IMR-90 (cell line): ENCODE measurements around the gene AMER2. TPM values are rescaled to one million over a fixed set of nuclear protein-coding genes. Genes with fewer than 3 reads are reported as not detected.

Source experiments
- ATAC-seq: fragments of 200-7000 bp; cut with Tn5 transposase; 2 replicates; pipeline ENCODE4 v1.9.1; 2020; ENCODE audit warnings: low read depth, mild to moderate bottlenecking, moderate library complexity
- BruUV-seq: library from RNA; stranded (reverse); fragments of 400-500 nt; replicated peaks from 2 replicates; lab custom pipeline; 2021; lab: Mats Ljungman, UMichigan
- CTCF ChIA-PET: fragments of 300-600 bp; formaldehyde crosslinking; extraction: SDS; loops from one replicate; lab custom pipeline; 2021; ENCODE audit warnings: antibody characterized with exemption; lab: Yijun Ruan, JAX
- POLR2A ChIA-PET: fragments of 300-600 bp; sonication (Branson Sonifier 250); formaldehyde crosslinking; loops from one replicate; lab custom pipeline; 2022; ENCODE audit warnings: antibody characterized with exemption; ENCODE audit not compliant: unreplicated experiment; lab: Charles Lee
- DNase-seq: peaks from one replicate; pipeline ENCODE4 v3.0.0; 2013
- H2AFZ ChIP-seq: replicated peaks from 2 replicates; pipeline ENCODE3; 2013; ENCODE audit warnings: low read length, mild to moderate bottlenecking; ENCODE audit not compliant: poor library complexity
- H2AK5ac ChIP-seq: 2 replicates; pipeline ENCODE4 v1.6.1; 2013; ENCODE audit warnings: low read depth, low read length, inconsistent platforms
- H2AK9ac ChIP-seq: replicated peaks from 2 replicates; pipeline ENCODE3; 2013; ENCODE audit warnings: mild to moderate bottlenecking, low read depth, low read length, moderate library complexity; ENCODE audit not compliant: poor library complexity
- H2BK120ac ChIP-seq: 2 replicates; pipeline ENCODE4 v1.6.1; 2013; ENCODE audit warnings: low read depth, low read length, inconsistent platforms
- H2BK15ac ChIP-seq: 3 replicates; pipeline ENCODE4 v1.6.1; 2013; ENCODE audit warnings: low read depth, low read length, inconsistent platforms
- H2BK20ac ChIP-seq: 2 replicates; pipeline ENCODE4 v1.6.1; 2013; ENCODE audit warnings: low read depth, mild to moderate bottlenecking, inconsistent platforms, low read length, moderate library complexity
- H2BK5ac ChIP-seq: 2 replicates; pipeline ENCODE4 v1.6.1; 2013; ENCODE audit warnings: mild to moderate bottlenecking, low read depth, low read length, inconsistent platforms; ENCODE audit not compliant: poor library complexity, severe bottlenecking
- H3K14ac ChIP-seq: replicated peaks from 2 replicates; pipeline ENCODE4 v1.6.1; 2013; ENCODE audit warnings: low read depth, low read length, inconsistent platforms
- H3K18ac ChIP-seq: 2 replicates; pipeline ENCODE4 v1.6.1; 2013; ENCODE audit warnings: low read depth, low read length, control low read depth
- H3K23ac ChIP-seq: 2 replicates; pipeline ENCODE4 v1.6.1; 2013; ENCODE audit warnings: low read depth, low read length, inconsistent platforms
- H3K27ac ChIP-seq: 2 replicates; pipeline ENCODE4 v1.5.1; 2013; ENCODE audit warnings: mild to moderate bottlenecking, control low read depth, low read length; ENCODE audit not compliant: insufficient read depth
- H3K27me3 ChIP-seq: 2 replicates; pipeline ENCODE4 v1.6.1; 2013; ENCODE audit warnings: low read length; ENCODE audit not compliant: control insufficient read depth, insufficient read depth
- H3K36me3 ChIP-seq: 2 replicates; pipeline ENCODE4 v1.6.1; 2013; ENCODE audit warnings: low read length, mixed read lengths; ENCODE audit not compliant: control insufficient read depth, insufficient read depth
- H3K4ac ChIP-seq: 2 replicates; pipeline ENCODE4 v1.6.1; 2013; ENCODE audit warnings: low read depth, low read length, inconsistent platforms
- H3K4me1 ChIP-seq: 2 replicates; pipeline ENCODE4 v1.6.1; 2013; ENCODE audit warnings: low read length, mixed read lengths; ENCODE audit not compliant: control insufficient read depth, insufficient read depth
- H3K4me2 ChIP-seq: 2 replicates; pipeline ENCODE4 v1.6.1; 2013; ENCODE audit warnings: low read depth, mild to moderate bottlenecking, control low read depth, low read length, moderate library complexity
- H3K4me3 ChIP-seq: 2 replicates; pipeline ENCODE4 v1.5.1; 2013; ENCODE audit warnings: low read depth, mild to moderate bottlenecking, control low read depth, low read length, moderate library complexity; ENCODE audit not compliant: insufficient read depth
- H3K56ac ChIP-seq: 2 replicates; pipeline ENCODE4 v1.6.1; 2013; ENCODE audit warnings: low read length, inconsistent platforms; ENCODE audit not compliant: insufficient read depth; ENCODE audit errors: extremely low read depth
- H3K79me1 ChIP-seq, 2 experiments: 2 replicates each; pipeline ENCODE4 v1.6.1; 2013; ENCODE audit warnings: low read length in 2 of 2, inconsistent platforms in 1 of 2, low read depth in 1 of 2
- H3K9ac ChIP-seq: 2 replicates; pipeline ENCODE4 v1.6.1; 2013; ENCODE audit warnings: low read depth, low read length, control low read depth
- H3K9me1 ChIP-seq: 2 replicates; pipeline ENCODE4 v1.6.1; 2013; ENCODE audit warnings: low read length, inconsistent platforms; ENCODE audit not compliant: insufficient read depth
- H3K9me3 ChIP-seq: 2 replicates; pipeline ENCODE4 v1.6.1; 2013; ENCODE audit warnings: low read length; ENCODE audit not compliant: control insufficient read depth, insufficient read depth
- H4K20me1 ChIP-seq: 2 replicates; pipeline ENCODE4 v1.6.1; 2013; ENCODE audit warnings: low read length, inconsistent platforms; ENCODE audit not compliant: insufficient read depth
- H4K5ac ChIP-seq: 2 replicates; pipeline ENCODE4 v1.6.1; 2013; ENCODE audit warnings: mild to moderate bottlenecking, low read depth, low read length, control low read depth
- H4K8ac ChIP-seq, 2 experiments: 2 replicates each; pipeline ENCODE4 v1.6.1; 2013; ENCODE audit warnings: low read depth in 2 of 2, low read length in 2 of 2, control low read depth in 1 of 2, inconsistent platforms in 1 of 2
- H4K91ac ChIP-seq: 2 replicates; pipeline ENCODE4 v1.6.1; 2013; ENCODE audit warnings: low read depth, low read length, inconsistent platforms; ENCODE audit not compliant: insufficient read depth
- CHD1 ChIP-seq: IDR thresholded peaks from 2 replicates; pipeline ENCODE4 v1.6.1; 2012; ENCODE audit warnings: low read depth, low read length, improper control_type of control experiment
- CTCF ChIP-seq: conservative IDR thresholded peaks from 2 replicates; pipeline ENCODE4 v1.5.1; 2012; ENCODE audit warnings: mild to moderate bottlenecking, low read depth, low read length, improper control_type of control experiment
- FOS ChIP-seq: fragments of 150-350 bp; IDR thresholded peaks from 2 replicates; pipeline ENCODE4 v1.6.1; 2016; ENCODE audit warnings: low read depth, low read length
- MAFK ChIP-seq: IDR thresholded peaks from 2 replicates; pipeline ENCODE4 v1.6.1; 2012; ENCODE audit warnings: low read depth, low read length, improper control_type of control experiment
- MAZ ChIP-seq: IDR thresholded peaks from 2 replicates; pipeline ENCODE4 v1.6.1; 2012; ENCODE audit warnings: low read depth, mild to moderate bottlenecking, low read length, improper control_type of control experiment, moderate library complexity, borderline replicate concordance
- MXI1 ChIP-seq: IDR thresholded peaks from 2 replicates; pipeline ENCODE4 v1.6.1; 2012; ENCODE audit warnings: low read depth, mild to moderate bottlenecking, low read length, moderate library complexity, borderline replicate concordance
- NFE2L2 ChIP-seq: fragments of 150-350 bp; IDR thresholded peaks from 2 replicates; pipeline ENCODE4 v1.6.1; 2016; ENCODE audit warnings: low read depth, mild to moderate bottlenecking, low read length
- POLR2A ChIP-seq: IDR thresholded peaks from 2 replicates; pipeline ENCODE4 v1.6.1; 2012; ENCODE audit warnings: mild to moderate bottlenecking, low read depth, low read length
- RAD21 ChIP-seq: IDR thresholded peaks from 2 replicates; pipeline ENCODE4 v1.6.1; 2012; ENCODE audit warnings: low read length, improper control_type of control experiment
- RCOR1 ChIP-seq: IDR thresholded peaks from 2 replicates; pipeline ENCODE4 v1.6.1; 2012; ENCODE audit warnings: mild to moderate bottlenecking, low read length, improper control_type of control experiment; ENCODE audit not compliant: insufficient replicate concordance
- RFX5 ChIP-seq: IDR thresholded peaks from 2 replicates; pipeline ENCODE4 v1.8.0; 2012; ENCODE audit warnings: low read depth, mild to moderate bottlenecking, low read length, moderate library complexity
- SMC3 ChIP-seq: fragments of 150-350 bp; IDR thresholded peaks from 2 replicates; pipeline ENCODE4 v1.6.1; 2016; ENCODE audit warnings: low read depth, mild to moderate bottlenecking, antibody characterized with exemption, low read length, moderate library complexity
- USF2 ChIP-seq: fragments of 150-350 bp; IDR thresholded peaks from 2 replicates; pipeline ENCODE4 v1.6.1; 2017; ENCODE audit warnings: mild to moderate bottlenecking, antibody characterized with exemption, low read length, low read depth
- WGBS, 2 experiments: methylation state at CpG; one replicate each; pipeline versions ENCODE4 v1.1.5 to v1.1.7; 2013; ENCODE audit warnings: missing lambda C conversion rate in 2 of 2; ENCODE audit not compliant: insufficient read length in 1 of 2; ENCODE audit errors: extremely low coverage in 2 of 2; 5-methylcytosine and 5-hydroxymethylcytosine counted together
- dilution Hi-C: fragments of 300-500 bp; cut with HindIII; formaldehyde crosslinking; loops from one replicate; pipeline ENCODE4 v1.14.3; 2018; ENCODE audit warnings: low sequenced_read_pairs; ENCODE audit not compliant: unreplicated experiment
- in situ Hi-C: fragments of 300-500 bp; cut with MboI; formaldehyde crosslinking; loops from 3 replicates; pipeline ENCODE4 v1.14.3; 2019; ENCODE audit warnings: low sequenced_read_pairs, inconsistent platforms, mixed read lengths
- intact Hi-C: fragments of 100-400 bp; cut with micrococcal nuclease; formaldehyde crosslinking; loops from 2 replicates; pipeline ENCODE4 v1.10.0; 2022
- polyA plus RNA-seq, 3 experiments: library from polyadenylated mRNA; depleted of rRNA; stranded (reverse); fragments of >200 nt; gene quantifications; 2 replicates each; pipeline ENCODE4 v1.2.3, GENCODE V29; 2012; ENCODE audit warnings: low replicate concordance in 1 of 3
- total RNA-seq: library from RNA; depleted of rRNA; stranded (reverse); fragments of >200 nt; gene quantifications from 2 replicates; pipeline ENCODE4 v1.2.3, GENCODE V29; 2012
- TF ChIP-seq, protein P1 (sequence below): fragments of 150-350 bp; IDR thresholded peaks from 2 replicates; pipeline ENCODE4 v1.6.1; 2016; ENCODE audit warnings: low read depth, mild to moderate bottlenecking, low read length, moderate library complexity, borderline replicate concordance

The AMER2 gene
- total and polyA plus RNA-seq, 2 of the 4 experiments (the other 2 are of a cell fraction) = not detected

DNA sequence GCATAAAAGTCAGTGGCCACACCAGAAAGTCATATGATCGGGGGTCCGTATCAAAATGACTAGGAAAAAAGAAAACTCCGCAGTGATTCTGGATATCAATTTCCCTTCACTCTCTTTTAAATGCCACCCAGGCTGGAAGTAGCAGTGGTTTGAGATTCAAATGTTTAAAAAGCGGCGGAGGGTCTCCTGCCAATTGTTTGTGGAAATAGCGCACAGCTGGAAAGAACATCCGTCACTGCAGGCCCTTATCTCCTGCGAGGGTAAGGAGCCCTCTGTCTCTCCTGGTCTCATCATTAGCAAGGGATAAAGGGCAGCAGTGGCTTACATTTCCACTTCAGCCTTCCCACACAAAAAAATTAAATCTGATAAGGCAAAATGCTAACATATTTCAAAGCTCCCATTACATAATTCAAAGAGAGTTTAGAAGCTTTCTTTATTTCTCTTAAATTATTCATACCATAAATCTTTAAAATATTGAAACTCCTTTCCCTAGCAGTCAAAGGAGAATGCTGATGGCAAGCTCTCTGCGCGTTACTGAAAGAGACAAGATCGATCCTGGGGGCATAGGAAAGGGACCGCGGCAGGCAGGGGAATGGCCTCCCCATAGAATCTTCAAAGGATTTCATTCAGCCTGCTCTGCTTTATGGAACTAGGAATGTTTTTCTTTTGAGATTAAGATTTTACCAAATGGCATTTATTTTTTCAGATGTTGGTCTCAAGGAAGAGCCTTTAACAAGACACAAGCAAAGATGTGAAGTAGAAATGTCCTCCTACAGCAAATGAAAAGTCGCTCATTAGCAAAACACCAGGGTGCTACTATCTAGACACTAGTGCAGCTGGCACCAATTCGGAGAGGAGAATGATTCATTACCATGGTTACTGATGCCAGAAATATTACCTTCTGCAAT lies 35.0 kb downstream of the AMER2 start:
- H3K56ac ChIP-seq = no peak overlapping the region
- WGBS, 2 experiments = no CpG with 5 or more reads among the region's 15 CpGs
- H3K9ac ChIP-seq = no peak overlapping the region
- no peak overlapping the region for H3K18ac ChIP-seq
- no peaks in the 10 kb centered on the region for H3K9me3 ChIP-seq
- H4K20me1 ChIP-seq = no peaks in the 10 kb centered on the region
- peaks cover 8% of the 10 kb centered on the region for H3K27me3 ChIP-seq
- no peak overlapping the region for H4K5ac ChIP-seq
- dilution Hi-C loops = no loop called here
- H3K23ac ChIP-seq = no peak overlapping the region
- in situ Hi-C loops = no loop called here
- no peak overlapping the region for H3K4me3 ChIP-seq
- no peaks in the 10 kb centered on the region for H3K4me1 ChIP-seq
- H2BK20ac ChIP-seq = no peak overlapping the region
- TF ChIP-seq CHD1 (no peak), RCOR1 (no peak), SMC3 (no peak), MAZ (no peak), CTCF (no peak), FOS (no peak), MAFK (no peak), NFE2L2 (no peak), USF2 (no peak), MXI1 (no peak), RAD21 (no peak), POLR2A (no peak), RFX5 (no peak)
- TF ChIP-seq, protein P1, sequence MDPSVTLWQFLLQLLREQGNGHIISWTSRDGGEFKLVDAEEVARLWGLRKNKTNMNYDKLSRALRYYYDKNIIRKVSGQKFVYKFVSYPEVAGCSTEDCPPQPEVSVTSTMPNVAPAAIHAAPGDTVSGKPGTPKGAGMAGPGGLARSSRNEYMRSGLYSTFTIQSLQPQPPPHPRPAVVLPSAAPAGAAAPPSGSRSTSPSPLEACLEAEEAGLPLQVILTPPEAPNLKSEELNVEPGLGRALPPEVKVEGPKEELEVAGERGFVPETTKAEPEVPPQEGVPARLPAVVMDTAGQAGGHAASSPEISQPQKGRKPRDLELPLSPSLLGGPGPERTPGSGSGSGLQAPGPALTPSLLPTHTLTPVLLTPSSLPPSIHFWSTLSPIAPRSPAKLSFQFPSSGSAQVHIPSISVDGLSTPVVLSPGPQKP = no peak
- no peak overlapping the region for H4K8ac ChIP-seq
- H2BK15ac ChIP-seq = no peak overlapping the region
- H3K4me2 ChIP-seq = no peak overlapping the region
- CTCF ChIA-PET = no interaction called here
- POLR2A ChIA-PET = no interaction called here
- H2AK9ac ChIP-seq = no peak overlapping the region
- ATAC-seq = no peak
- no peak overlapping the region for H2AFZ ChIP-seq
- H2AK5ac ChIP-seq = no peak overlapping the region
- no TSS peak for BruUV-seq
- no peak overlapping the region for H2BK120ac ChIP-seq
- DNase-seq = no peak
- no peaks in the 10 kb centered on the region for H3K79me1 ChIP-seq
- intact Hi-C loops = no loop called here
- no peak overlapping the region for H3K14ac ChIP-seq
- H3K36me3 ChIP-seq = no peaks in the 10 kb centered on the region
- no peak overlapping the region for H4K91ac ChIP-seq
- no peak overlapping the region for H3K4ac ChIP-seq
- H2BK5ac ChIP-seq = no peak overlapping the region
- no peak overlapping the region for H3K27ac ChIP-seq
- no peaks in the 10 kb centered on the region for H3K9me1 ChIP-seq
